K562 (cell line): ENCODE data around the gene UPF1. TPM values are rescaled to one million over a fixed set of nuclear protein-coding genes. Genes with fewer than 3 reads are reported as not detected.

Source experiments
- ATAC-seq: fragments of 200-7000 bp; cut with Tn5 transposase; 3 replicates; pipeline ENCODE4 v1.9.1; 2020; ENCODE audit warnings: moderate library complexity
- BruUV-seq: library from RNA; stranded (reverse); fragments of 400-500 nt; replicated peaks from 2 replicates; lab custom pipeline; 2021; lab: Mats Ljungman, UMichigan
- CTCF ChIA-PET: fragments of 300-600 bp; formaldehyde crosslinking; extraction: SDS; loops from one replicate; lab custom pipeline; 2021; ENCODE audit warnings: low intra/inter-chr PET ratio; lab: Yijun Ruan, JAX
- POLR2A ChIA-PET: fragments of 300-600, 350-650 bp; sonication (Branson Sonifier 250); formaldehyde crosslinking; extraction: SDS; loops from one replicate; lab custom pipeline; 2021; ENCODE audit warnings: antibody characterized with exemption, inconsistent platforms; lab: Yijun Ruan, JAX
- DNase-seq, 4 experiments: peaks; one replicate each; pipeline versions ENCODE4 v3.0.0 to v3.0.0-alpha.2; 2011 to 2018; ENCODE audit warnings: low spot score in 3 of 4, mixed read lengths in 3 of 4; ENCODE audit errors: extremely low read depth in 1 of 4
- FAIRE-seq: peaks from 2 replicates; lab custom pipeline; 2011; peaks lifted over from hg19 to GRCh38; lab: Jason Lieb, UNC
- H2AFZ ChIP-seq: 2 replicates; pipeline ENCODE4 v1.6.0; 2011; ENCODE audit warnings: low read depth, low read length, control low read depth, inconsistent platforms
- H3K27ac ChIP-seq: fragments of 200-600 bp; 3 replicates; pipeline ENCODE4 v1.8.0; 2011; ENCODE audit warnings: low read depth, mild to moderate bottlenecking, control low read depth, inconsistent platforms, low read length, moderate library complexity, mixed read lengths; ENCODE audit errors: extremely low read depth
- H3K27me3 ChIP-seq, 2 experiments: fragments of 300-600 bp in 1 of 2; 2 replicates in 1 of 2; 3 replicates in 1 of 2; pipeline versions ENCODE4 v1.6.0 to v1.8.0; 2011; ENCODE audit warnings: inconsistent platforms in 2 of 2, low read length in 2 of 2, mild to moderate bottlenecking in 1 of 2, mixed read lengths in 1 of 2, moderate library complexity in 1 of 2; ENCODE audit not compliant: control insufficient read depth in 2 of 2, insufficient read depth in 2 of 2
- H3K36me3 ChIP-seq: fragments of 300-600 bp; 3 replicates; pipeline ENCODE4 v1.8.0; 2011; ENCODE audit warnings: mild to moderate bottlenecking, low read length, inconsistent platforms; ENCODE audit not compliant: control insufficient read depth, insufficient read depth
- H3K4me1 ChIP-seq, 2 experiments: fragments of 200-600 bp in 1 of 2; replicated peaks in 1 of 2; 2 replicates in 1 of 2; 3 replicates in 1 of 2; pipeline versions ENCODE4 v1.5.1 to v1.8.0; 2011; ENCODE audit warnings: inconsistent platforms in 2 of 2, low read length in 2 of 2, mild to moderate bottlenecking in 1 of 2, mixed read lengths in 1 of 2, moderate library complexity in 1 of 2; ENCODE audit not compliant: control insufficient read depth in 2 of 2, insufficient read depth in 2 of 2
- H3K4me2 ChIP-seq: 2 replicates; pipeline ENCODE4 v1.6.1; 2011; ENCODE audit warnings: low read length, control low read depth, inconsistent platforms, mixed read lengths; ENCODE audit not compliant: insufficient read depth
- H3K4me3 ChIP-seq: fragments of 200-600 bp; sonication (generic), shearing (Covaris generic); 2 replicates; pipeline ENCODE4 v1.5.1; 2016; ENCODE audit warnings: control low read depth, inconsistent platforms
- H3K79me2 ChIP-seq: fragments of 200-600 bp; 3 replicates; pipeline ENCODE4 v1.8.0; 2011; ENCODE audit warnings: low read length, inconsistent platforms; ENCODE audit not compliant: control insufficient read depth, insufficient read depth
- H3K9ac ChIP-seq, 2 experiments: 2 replicates each; pipeline versions ENCODE4 v1.6.0 to v1.6.1; 2011; ENCODE audit warnings: low read depth in 2 of 2, low read length in 2 of 2, control low read depth in 1 of 2, inconsistent platforms in 1 of 2, mild to moderate bottlenecking in 1 of 2, mixed read lengths in 1 of 2; ENCODE audit not compliant: insufficient read depth in 1 of 2
- H3K9me1 ChIP-seq: one replicate; pipeline ENCODE4 v1.6.0; 2011; ENCODE audit warnings: inconsistent platforms, mild to moderate bottlenecking, low read length, moderate library complexity; ENCODE audit not compliant: control insufficient read depth, insufficient read depth
- H3K9me3 ChIP-seq: replicated peaks from 2 replicates; pipeline ENCODE4 v1.5.1; 2011; ENCODE audit warnings: low read depth, low read length, inconsistent platforms; ENCODE audit not compliant: control insufficient read depth, insufficient read depth
- H4K20me1 ChIP-seq: replicated peaks from 2 replicates; pipeline ENCODE4 v1.6.1; 2011; ENCODE audit warnings: low read length, inconsistent platforms, mixed read lengths; ENCODE audit not compliant: control insufficient read depth, insufficient read depth
- ARID3B ChIP-seq: fragments of 250-450 bp; sonication (Bioruptor Pico); IDR thresholded peaks from 2 replicates; pipeline ENCODE4 v1.4.0; 2020; ENCODE audit warnings: borderline replicate concordance
- CAMTA2 ChIP-seq: fragments of 250-450 bp; sonication (Bioruptor Pico); conservative IDR thresholded peaks from 2 replicates; pipeline ENCODE4 v1.5.1; 2022
- HIVEP1 ChIP-seq: fragments of 250-450 bp; sonication (Bioruptor Pico); IDR thresholded peaks from 2 replicates; pipeline ENCODE4 v1.4.0; 2020; ENCODE audit warnings: mild to moderate bottlenecking
- KDM2B ChIP-seq: fragments of 250-450 bp; sonication (Bioruptor Pico); IDR thresholded peaks from 2 replicates; pipeline ENCODE4 v1.8.0; 2021; ENCODE audit warnings: mild to moderate bottlenecking, moderate library complexity
- PCBP2 ChIP-seq: fragments of 200-400 bp; formaldehyde crosslinking; IDR thresholded peaks from 2 replicates; pipeline ENCODE4 v1.6.1; 2018; ENCODE audit warnings: low read length, low read depth, mild to moderate bottlenecking, moderate library complexity; ENCODE audit not compliant: poor library complexity, severe bottlenecking
- RFX7 ChIP-seq: fragments of 250-450 bp; sonication (Bioruptor Pico); IDR thresholded peaks from 2 replicates; pipeline ENCODE4 v1.5.1; 2021; ENCODE audit warnings: mild to moderate bottlenecking
- RUNX1 ChIP-seq: sonication (generic); IDR thresholded peaks from 2 replicates; pipeline ENCODE4 v1.6.1; 2016; ENCODE audit warnings: antibody characterized with exemption, low read depth
- SNIP1 ChIP-seq: fragments of 450-650 bp; IDR thresholded peaks from 2 replicates; pipeline ENCODE4 v1.7.1; 2017; ENCODE audit warnings: low read depth, mild to moderate bottlenecking
- U2AF2 ChIP-seq: fragments of 200-400 bp; formaldehyde crosslinking; optimal IDR thresholded peaks from 2 replicates; pipeline ENCODE3; 2017; ENCODE audit warnings: low read depth, mild to moderate bottlenecking, low read length
- ZSCAN29 ChIP-seq: fragments of 450-650 bp; IDR thresholded peaks from 2 replicates; pipeline ENCODE4 v1.6.1; 2017
- WGBS: fragments of 100-300 bp; shearing (Covaris generic); methylation state at CpG from one replicate; pipeline ENCODE4 v1.1.6; 2016; ENCODE audit warnings: low coverage, mixed read lengths; ENCODE audit not compliant: insufficient coverage; ENCODE audit errors: missing lambda C conversion rate; 5-methylcytosine and 5-hydroxymethylcytosine counted together
- in situ Hi-C: fragments of 300-500 bp; cut with MboI; formaldehyde crosslinking; loops from 4 replicates; pipeline ENCODE4 v1.15.0; 2018; ENCODE audit warnings: inconsistent platforms, mixed read lengths
- intact Hi-C: fragments of 100-400 bp; cut with micrococcal nuclease; formaldehyde crosslinking; loops from 2 replicates; pipeline ENCODE4 v1.14.2; 2022
- polyA plus RNA-seq, 8 experiments: library from polyadenylated mRNA; depleted of rRNA in 4 of 8; stranded (reverse) in 5 of 8; unstranded in 3 of 8; fragments of >200 nt; fragmentation: Nextera tagmentation in 2 of 8; fragmentation: Illumina TruSeq in 1 of 8; extraction: Ambion mirVana in 2 of 8; extraction: Trizol in 1 of 8; gene quantifications; 2 replicates each; pipeline versions ENCODE4 v1.2.1 to v1.2.3, GENCODE V29; 2011 to 2014; ENCODE audit warnings: inconsistent platforms in 1 of 8, missing spikeins in 1 of 8
- total RNA-seq, 7 experiments: library from RNA; depleted of rRNA in 6 of 7; stranded (reverse); fragments of >200 nt in 6 of 7; fragmentation: Illumina TruSeq in 2 of 7; extraction: Trizol in 2 of 7; gene quantifications; 2 replicates each; pipeline versions ENCODE4 v1.2.1 to v1.2.3, GENCODE V29; 2011 to 2021; ENCODE audit warnings: low replicate concordance in 1 of 7
- TF ChIP-seq, protein P1 (sequence below), 2 experiments: IDR thresholded peaks in 1 of 2; conservative IDR thresholded peaks in 1 of 2; 2 replicates each; pipeline ENCODE4 v1.6.1; 2016; ENCODE audit warnings: low read depth in 2 of 2, mild to moderate bottlenecking in 1 of 2, missing compliant biosample characterization in 1 of 2, missing genetic modification characterization in 1 of 2, moderate library complexity in 1 of 2
- TF ChIP-seq, protein P2 (sequence below): fragments of 450-650 bp; IDR thresholded peaks from 2 replicates; pipeline ENCODE4 v1.6.1; 2016; ENCODE audit warnings: antibody characterized with exemption
- TF ChIP-seq, protein P3 (sequence below): fragments of 250-450 bp; sonication (Bioruptor Pico); IDR thresholded peaks from 2 replicates; pipeline ENCODE4 v1.4.0; 2020; ENCODE audit warnings: mild to moderate bottlenecking, moderate library complexity

The UPF1 gene
- total and polyA plus RNA-seq, 9 of the 15 experiments (the other 6 are each of a cell fraction or from before 2014, with no cell fraction given): 0.34 to 103 (median 27.9) TPM

- no peak for DNase-seq
- in situ Hi-C loops: no loop called here
- peak; percentile 26 for FAIRE-seq
- TF ChIP-seq, protein P1, sequence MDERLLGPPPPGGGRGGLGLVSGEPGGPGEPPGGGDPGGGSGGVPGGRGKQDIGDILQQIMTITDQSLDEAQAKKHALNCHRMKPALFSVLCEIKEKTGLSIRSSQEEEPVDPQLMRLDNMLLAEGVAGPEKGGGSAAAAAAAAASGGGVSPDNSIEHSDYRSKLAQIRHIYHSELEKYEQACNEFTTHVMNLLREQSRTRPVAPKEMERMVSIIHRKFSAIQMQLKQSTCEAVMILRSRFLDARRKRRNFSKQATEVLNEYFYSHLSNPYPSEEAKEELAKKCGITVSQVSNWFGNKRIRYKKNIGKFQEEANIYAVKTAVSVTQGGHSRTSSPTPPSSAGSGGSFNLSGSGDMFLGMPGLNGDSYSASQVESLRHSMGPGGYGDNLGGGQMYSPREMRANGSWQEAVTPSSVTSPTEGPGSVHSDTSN (CRISPR knock-in tag; IDR thresholded peaks at IDR 0.05; ENCODE audit: low read depth): no peak
- TF ChIP-seq, protein P1 (tag; conservative IDR thresholded peaks at IDR 0.05; ENCODE audit: low read depth): no peak
- TF ChIP-seq ARID3B (CRISPR knock-in tag) (no peak), RFX7 (no peak), ZSCAN29 (no peak), SNIP1 (no peak), CAMTA2 (CRISPR knock-in tag) (no peak), U2AF2 (no peak), RUNX1 (no peak), KDM2B (CRISPR knock-in tag) (no peak), HIVEP1 (CRISPR knock-in tag) (no peak), PCBP2 (no peak)
- TF ChIP-seq, protein P2, sequence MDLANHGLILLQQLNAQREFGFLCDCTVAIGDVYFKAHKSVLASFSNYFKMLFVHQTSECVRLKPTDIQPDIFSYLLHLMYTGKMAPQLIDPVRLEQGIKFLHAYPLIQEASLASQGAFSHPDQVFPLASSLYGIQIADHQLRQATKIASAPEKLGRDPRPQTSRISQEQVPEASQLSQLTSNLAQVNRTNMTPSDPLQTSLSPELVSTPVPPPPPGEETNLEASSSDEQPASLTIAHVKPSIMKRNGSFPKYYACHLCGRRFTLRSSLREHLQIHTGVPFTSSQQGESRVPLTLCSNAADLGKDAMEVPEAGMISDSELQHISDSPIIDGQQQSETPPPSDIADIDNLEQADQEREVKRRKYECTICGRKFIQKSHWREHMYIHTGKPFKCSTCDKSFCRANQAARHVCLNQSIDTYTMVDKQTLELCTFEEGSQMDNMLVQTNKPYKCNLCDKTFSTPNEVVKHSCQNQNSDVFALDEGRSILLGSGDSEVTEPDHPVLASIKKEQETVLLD: no peak
- TF ChIP-seq, protein P3, sequence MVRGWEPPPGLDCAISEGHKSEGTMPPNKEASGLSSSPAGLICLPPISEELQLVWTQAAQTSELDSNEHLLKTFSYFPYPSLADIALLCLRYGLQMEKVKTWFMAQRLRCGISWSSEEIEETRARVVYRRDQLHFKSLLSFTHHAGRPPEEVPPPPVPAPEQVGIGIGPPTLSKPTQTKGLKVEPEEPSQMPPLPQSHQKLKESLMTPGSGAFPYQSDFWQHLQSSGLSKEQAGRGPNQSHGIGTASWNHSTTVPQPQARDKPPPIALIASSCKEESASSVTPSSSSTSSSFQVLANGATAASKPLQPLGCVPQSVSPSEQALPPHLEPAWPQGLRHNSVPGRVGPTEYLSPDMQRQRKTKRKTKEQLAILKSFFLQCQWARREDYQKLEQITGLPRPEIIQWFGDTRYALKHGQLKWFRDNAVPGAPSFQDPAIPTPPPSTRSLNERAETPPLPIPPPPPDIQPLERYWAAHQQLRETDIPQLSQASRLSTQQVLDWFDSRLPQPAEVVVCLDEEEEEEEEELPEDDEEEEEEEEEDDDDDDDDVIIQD (CRISPR knock-in tag): no peak
- intact Hi-C loops: loop anchor here (10.0 kb wide), 1 partner anchor 247 kb away; no protein-coding TSS in a partner anchor
- no peak for ATAC-seq
- Histone ChIP-seq H3K79me2 (peaks cover 98% of the 10 kb centered on the region), H3K27ac (no peak overlapping the region; the same call in 2 of the 3 replicates), H3K4me3 (no peak overlapping the region), H3K9me1 (peaks cover 21% of the 10 kb centered on the region), H3K4me1 (peaks cover 4 to 35% of the 10 kb centered on the region in 2 experiments; a peak in 4 of 5 replicates), H4K20me1 (peaks cover 77% of the 10 kb centered on the region), H3K9ac (peak overlapping the region in 1 of 2 experiments; percentile 57; a peak in 1 of 4 replicates), H3K27me3 (no peaks in the 10 kb centered on the region), H2AFZ (no peak overlapping the region), H3K9me3 (no peaks in the 10 kb centered on the region), H3K36me3 (peaks cover 77% of the 10 kb centered on the region), H3K4me2 (no peak overlapping the region)
- CTCF ChIA-PET: no interaction called here
- BruUV-seq: no TSS peak
- POLR2A ChIA-PET: interaction anchor here (0.6 to 2.8 kb wide), 8 partner anchors 9 to 380 kb away, joined by 3 to 34 read pairs (median 4); partner anchors contain the start of gene UPF1
- WGBS: 73% methylated on average over 15 of the region's 15 CpGs
Observed at GRCh38 chr19:18841400-18841799, 9.6 kb downstream of the UPF1 start.
